ENCODE measurements around the gene INPP4A.
A peak's percentile ranks its signal among the peaks of the same experiment; 100 is the strongest.

INPP4A gene

DNA sequence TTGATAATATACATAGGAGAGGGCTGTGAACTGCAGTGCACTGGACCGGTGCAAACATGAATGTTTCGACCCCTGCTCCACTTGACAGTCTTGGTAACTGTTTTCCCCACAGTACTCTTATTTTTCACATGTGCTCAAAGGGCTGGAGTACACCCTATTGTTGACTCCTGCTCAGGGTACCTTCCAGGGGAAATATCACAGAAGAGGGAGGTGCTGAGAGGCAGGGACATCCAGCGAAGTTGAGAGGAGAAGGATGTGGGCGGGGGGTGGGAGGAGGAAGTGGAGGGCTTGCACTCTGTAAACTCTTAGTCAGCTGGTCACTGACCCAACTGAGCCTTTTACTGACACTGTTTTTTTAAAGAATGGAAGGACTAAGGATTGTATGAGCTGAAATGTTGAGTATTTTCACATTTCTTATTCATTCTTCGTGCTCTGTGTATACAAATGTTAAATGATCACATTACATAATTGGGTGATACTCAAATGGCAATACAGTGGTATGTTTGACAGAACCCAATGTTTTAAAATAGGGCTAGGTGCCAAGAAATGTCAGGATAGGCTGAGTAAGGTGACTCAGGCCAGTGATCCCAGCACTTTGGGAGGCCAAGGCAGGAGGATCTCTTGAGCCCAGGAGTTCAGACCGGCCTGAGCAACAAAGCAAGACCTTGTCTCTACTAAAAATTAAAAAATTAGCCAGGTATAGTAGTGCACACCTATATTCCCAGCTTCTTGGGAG lies 10.0 kb downstream of the INPP4A start:
- Histone ChIP-seq H3K4me1 (ENCODE audit: insufficient read depth, low read length) (peaks cover 59% of the 10 kb centered on the region), H3K36me3 (ENCODE audit: insufficient read depth, low read length) (no peaks in the 10 kb centered on the region), H3K27ac (ENCODE audit: low read depth, low read length) (peak overlapping the region; percentile 54), H3K4me3 (ENCODE audit: low read depth in 1 of 2, low read length in 2 of 2) (no peak overlapping the region), H3K9me3 (ENCODE audit: low read length) (no peaks in the 10 kb centered on the region), H3K9ac (ENCODE audit: low read length) (no peak overlapping the region), H3K27me3 (ENCODE audit: control insufficient read depth in 1 of 2, insufficient read depth in 2 of 2, low read length in 2 of 2) (no peaks in the 10 kb centered on the region)

DNA sequence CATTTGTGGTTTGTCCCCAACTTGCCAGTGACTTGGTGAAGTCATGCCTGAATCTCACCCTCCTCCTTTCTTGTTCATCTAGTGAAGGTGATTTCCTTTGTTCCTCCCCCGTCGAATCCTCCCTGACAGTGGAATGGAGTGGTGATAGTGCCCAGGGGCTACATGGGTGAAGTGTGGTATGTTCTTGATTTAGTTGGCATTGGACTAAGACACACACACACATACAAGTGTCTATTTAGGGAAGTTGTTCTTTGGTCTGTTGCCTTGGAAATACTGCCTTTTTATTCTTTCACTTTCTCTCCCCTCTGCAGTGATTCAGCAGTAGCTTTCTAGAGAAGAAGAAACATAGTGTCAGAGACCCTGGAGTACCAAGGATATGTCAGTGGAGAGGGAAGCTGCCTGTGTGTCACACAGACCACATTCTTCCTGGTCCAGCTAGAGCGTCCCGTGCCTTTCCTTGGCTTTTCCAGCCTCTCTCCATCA lies 10.9 kb downstream of the INPP4A start:
- Histone ChIP-seq H3K36me3 (ENCODE audit: insufficient read depth, low read length) (no peaks in the 10 kb centered on the region), H3K27ac (ENCODE audit: low read depth, low read length) (peak overlapping the region; percentile 59), H3K9me3 (ENCODE audit: low read length) (no peaks in the 10 kb centered on the region), H3K4me3 (ENCODE audit: low read depth in 1 of 2, low read length in 2 of 2) (peak overlapping the region in 1 of 2 donors; percentile 6), H3K4me1 (ENCODE audit: insufficient read depth, low read length) (peaks cover 56% of the 10 kb centered on the region), H3K9ac (ENCODE audit: low read length) (no peak overlapping the region), H3K27me3 (ENCODE audit: control insufficient read depth in 1 of 2, insufficient read depth in 2 of 2, low read length in 2 of 2) (no peaks in the 10 kb centered on the region)

DNA sequence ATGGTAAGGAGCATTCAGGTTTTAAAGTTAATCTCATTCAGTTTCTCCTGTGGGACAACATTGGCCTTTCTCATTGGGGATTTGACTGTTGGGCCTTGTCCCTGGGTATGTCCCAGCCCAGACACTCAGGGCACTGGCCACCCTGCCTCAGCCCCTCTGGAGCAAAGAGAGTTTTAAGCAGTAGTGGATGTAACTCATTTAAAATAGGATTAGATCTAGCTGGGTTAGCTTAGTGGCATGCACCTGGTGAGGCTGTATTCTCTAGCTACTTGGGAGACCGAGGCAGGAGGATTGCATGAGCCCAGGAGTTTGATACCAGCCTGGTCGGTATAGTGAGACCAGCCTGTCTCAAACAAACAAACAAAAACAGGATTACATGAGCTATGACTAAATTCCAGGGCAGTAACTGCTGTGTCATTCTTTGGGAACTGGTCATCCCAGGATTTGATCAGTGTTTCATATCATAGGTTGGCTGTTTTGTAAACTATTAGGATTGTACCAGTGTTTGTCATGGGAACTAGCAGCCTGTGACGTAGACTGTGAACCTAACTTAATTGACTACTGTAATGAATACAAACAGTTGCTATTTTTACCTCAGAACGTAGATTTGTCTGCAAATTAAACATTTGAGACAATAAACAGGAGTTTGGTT lies 12.5 kb downstream of the INPP4A start:
- H3K27me3 ChIP-seq (ENCODE audit: control insufficient read depth in 1 of 2, insufficient read depth in 2 of 2, low read length in 2 of 2), result no peaks in the 10 kb centered on the region
- H3K9ac ChIP-seq (ENCODE audit: low read length), result no peak overlapping the region
- no peaks in the 10 kb centered on the region for H3K9me3 ChIP-seq (ENCODE audit: low read length)
- H3K27ac ChIP-seq (ENCODE audit: low read depth, low read length), result no peak overlapping the region
- no peak overlapping the region for H3K4me3 ChIP-seq (ENCODE audit: low read depth in 1 of 2, low read length in 2 of 2)
- no peaks in the 10 kb centered on the region for H3K36me3 ChIP-seq (ENCODE audit: insufficient read depth, low read length)
- peaks cover 70% of the 10 kb centered on the region for H3K4me1 ChIP-seq (ENCODE audit: insufficient read depth, low read length)

DNA sequence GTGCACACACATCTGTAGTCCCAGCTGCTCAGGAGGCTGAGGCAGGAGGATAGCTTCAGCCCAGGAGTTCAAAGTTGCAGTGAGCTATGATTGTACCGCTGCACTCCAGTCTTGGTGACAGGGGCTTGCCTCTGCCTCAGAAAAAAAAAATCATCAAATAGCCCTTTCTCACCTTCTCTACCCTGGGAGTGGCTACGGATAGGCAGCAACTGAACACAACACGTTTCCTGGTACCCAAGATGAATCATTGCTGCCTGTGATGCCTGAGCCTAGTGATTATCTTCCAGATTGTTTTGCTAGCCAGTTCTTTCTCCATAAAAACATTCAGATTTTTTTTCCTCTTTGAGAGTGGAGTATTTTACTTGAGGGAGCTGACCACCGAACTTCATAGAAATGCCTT lies 13.5 kb downstream of the INPP4A start:
- Histone ChIP-seq H3K27me3 (ENCODE audit: control insufficient read depth in 1 of 2, insufficient read depth in 2 of 2, low read length in 2 of 2) (no peaks in the 10 kb centered on the region), H3K9ac (ENCODE audit: low read length) (no peak overlapping the region), H3K36me3 (ENCODE audit: insufficient read depth, low read length) (no peaks in the 10 kb centered on the region), H3K4me3 (ENCODE audit: low read depth in 1 of 2, low read length in 2 of 2) (no peak overlapping the region), H3K9me3 (ENCODE audit: low read length) (no peaks in the 10 kb centered on the region), H3K4me1 (ENCODE audit: insufficient read depth, low read length) (peaks cover 63% of the 10 kb centered on the region), H3K27ac (ENCODE audit: low read depth, low read length) (no peak overlapping the region)

DNA sequence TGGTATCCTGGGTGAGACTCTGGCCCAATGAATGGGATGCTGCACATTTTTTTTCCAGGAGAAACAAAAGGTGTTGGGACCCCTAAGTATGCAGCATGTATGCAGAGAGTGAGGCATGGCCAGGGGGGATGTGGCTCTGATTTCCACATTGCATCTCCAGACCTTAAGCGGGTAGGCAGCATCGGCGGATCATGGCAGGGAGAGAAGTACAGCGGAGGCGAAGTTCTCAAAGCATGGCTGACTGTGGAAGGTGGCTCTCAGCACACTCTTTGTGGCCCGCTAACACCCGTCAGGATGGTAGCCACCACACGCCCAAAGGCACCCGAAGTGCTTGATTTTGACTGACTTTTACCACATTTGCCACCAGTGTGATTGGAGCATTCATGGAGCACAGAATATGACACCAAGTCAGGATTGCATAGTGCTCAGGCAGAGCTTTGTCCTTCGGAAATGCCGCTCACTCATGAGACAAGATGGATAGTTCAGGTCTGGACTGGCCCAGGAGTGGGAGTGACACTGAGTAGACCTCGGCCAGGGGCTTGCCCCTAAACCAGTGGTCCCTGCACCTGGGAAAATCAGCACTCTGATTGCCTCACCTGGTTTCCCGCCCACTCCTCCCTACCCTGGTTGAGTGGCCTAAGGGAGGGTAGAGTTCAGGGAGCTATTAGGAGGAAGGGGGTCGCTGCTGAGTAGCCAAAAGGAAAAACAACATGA lies 14.2 kb downstream of the INPP4A start:
- Histone ChIP-seq H3K4me3 (ENCODE audit: low read depth in 1 of 2, low read length in 2 of 2) (no peak overlapping the region), H3K9me3 (ENCODE audit: low read length) (no peaks in the 10 kb centered on the region), H3K36me3 (ENCODE audit: insufficient read depth, low read length) (no peaks in the 10 kb centered on the region), H3K27me3 (ENCODE audit: control insufficient read depth in 1 of 2, insufficient read depth in 2 of 2, low read length in 2 of 2) (no peaks in the 10 kb centered on the region), H3K4me1 (ENCODE audit: insufficient read depth, low read length) (peaks cover 60% of the 10 kb centered on the region), H3K27ac (ENCODE audit: low read depth, low read length) (no peak overlapping the region), H3K9ac (ENCODE audit: low read length) (no peak overlapping the region)

DNA sequence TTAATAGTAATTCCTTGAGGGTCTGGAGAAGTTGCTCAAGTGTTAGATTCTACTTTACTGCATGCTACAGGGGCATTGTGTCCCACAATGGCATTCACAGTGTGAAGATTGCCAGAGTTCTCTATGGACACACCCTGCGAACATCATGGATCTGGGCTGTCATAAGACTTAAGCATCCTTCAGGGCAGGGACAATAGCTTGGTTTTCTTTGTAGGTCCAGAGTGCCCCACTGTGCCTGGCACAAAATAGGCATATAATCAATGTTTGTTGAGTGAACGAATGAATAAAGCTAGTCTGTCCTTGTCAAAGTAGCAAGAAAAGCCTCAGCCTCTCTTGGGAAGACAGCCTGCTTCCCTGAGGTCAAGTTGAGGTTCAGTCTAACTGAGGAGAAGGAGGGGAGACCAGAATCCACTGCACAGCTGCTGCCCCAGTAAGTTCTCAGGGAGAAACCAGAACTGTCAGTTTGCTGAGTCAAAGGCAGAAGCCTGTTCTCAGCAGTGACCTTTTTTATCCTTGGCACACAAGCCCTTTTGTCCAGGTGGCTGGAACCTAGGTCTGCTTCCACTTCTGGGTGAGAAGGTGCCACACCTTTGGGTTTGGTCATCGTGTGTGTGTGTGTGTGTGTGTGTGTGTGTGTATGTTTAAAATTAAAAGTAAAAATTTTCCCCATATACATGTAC lies 15.0 kb downstream of the INPP4A start:
- Histone ChIP-seq H3K27me3 (ENCODE audit: control insufficient read depth in 1 of 2, insufficient read depth in 2 of 2, low read length in 2 of 2) (no peaks in the 10 kb centered on the region), H3K9ac (ENCODE audit: low read length) (no peak overlapping the region), H3K4me1 (ENCODE audit: insufficient read depth, low read length) (peaks cover 60% of the 10 kb centered on the region), H3K36me3 (ENCODE audit: insufficient read depth, low read length) (no peaks in the 10 kb centered on the region), H3K27ac (ENCODE audit: low read depth, low read length) (no peak overlapping the region), H3K4me3 (ENCODE audit: low read depth in 1 of 2, low read length in 2 of 2) (no peak overlapping the region), H3K9me3 (ENCODE audit: low read length) (no peaks in the 10 kb centered on the region)

DNA sequence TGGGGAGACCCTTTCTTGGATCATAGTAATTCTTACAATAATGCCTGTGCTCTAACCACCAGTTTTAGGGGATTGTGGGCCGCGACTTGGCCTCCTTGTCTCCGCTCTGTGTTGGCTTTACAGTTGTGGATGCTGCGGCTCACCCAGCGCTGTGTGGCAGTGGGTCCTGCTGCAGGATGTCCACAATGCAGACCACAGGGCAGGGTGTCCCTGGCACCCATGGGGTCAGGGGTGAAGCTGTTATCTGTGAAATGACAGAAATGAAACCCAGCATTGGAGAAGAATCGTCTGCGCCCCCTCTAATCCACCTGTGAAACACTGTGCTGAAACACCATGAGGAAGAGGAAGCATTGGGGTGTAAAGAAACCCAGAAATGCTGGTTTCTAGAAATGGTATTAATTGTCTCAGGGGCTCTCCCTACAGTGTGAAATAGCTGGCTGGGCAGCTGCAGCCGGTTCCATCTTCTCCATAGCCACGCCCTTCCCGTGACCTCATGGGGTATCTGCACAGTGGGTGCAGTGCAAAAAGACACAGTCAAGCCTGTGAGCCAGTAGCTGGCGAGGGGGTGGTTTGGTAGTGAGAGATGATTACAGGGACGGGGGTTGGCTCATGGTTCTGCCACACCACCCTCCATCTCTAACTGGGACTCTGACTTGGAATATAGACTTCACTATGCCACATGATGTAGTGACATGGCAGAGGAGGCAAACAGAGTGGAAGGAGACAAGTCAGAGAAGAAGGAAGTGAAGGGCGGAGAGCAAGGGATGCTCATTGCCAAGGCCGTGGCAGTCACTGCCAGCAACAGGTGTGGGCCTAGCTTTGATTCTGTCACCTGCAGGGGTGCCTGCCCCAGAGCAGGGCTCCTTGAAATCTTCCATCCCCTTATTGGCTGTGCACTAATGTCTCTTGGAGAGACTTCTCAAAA lies 16.2 kb downstream of the INPP4A start:
- H3K4me3 ChIP-seq (ENCODE audit: low read depth in 1 of 2, low read length in 2 of 2), result no peak overlapping the region
- H3K9ac ChIP-seq (ENCODE audit: low read length), result no peak overlapping the region
- H3K9me3 ChIP-seq (ENCODE audit: low read length), result no peaks in the 10 kb centered on the region
- H3K36me3 ChIP-seq (ENCODE audit: insufficient read depth, low read length), result no peaks in the 10 kb centered on the region
- H3K27ac ChIP-seq (ENCODE audit: low read depth, low read length), result no peak overlapping the region
- no peaks in the 10 kb centered on the region for H3K27me3 ChIP-seq (ENCODE audit: control insufficient read depth in 1 of 2, insufficient read depth in 2 of 2, low read length in 2 of 2)
- H3K4me1 ChIP-seq (ENCODE audit: insufficient read depth, low read length), result peaks cover 54% of the 10 kb centered on the region

DNA sequence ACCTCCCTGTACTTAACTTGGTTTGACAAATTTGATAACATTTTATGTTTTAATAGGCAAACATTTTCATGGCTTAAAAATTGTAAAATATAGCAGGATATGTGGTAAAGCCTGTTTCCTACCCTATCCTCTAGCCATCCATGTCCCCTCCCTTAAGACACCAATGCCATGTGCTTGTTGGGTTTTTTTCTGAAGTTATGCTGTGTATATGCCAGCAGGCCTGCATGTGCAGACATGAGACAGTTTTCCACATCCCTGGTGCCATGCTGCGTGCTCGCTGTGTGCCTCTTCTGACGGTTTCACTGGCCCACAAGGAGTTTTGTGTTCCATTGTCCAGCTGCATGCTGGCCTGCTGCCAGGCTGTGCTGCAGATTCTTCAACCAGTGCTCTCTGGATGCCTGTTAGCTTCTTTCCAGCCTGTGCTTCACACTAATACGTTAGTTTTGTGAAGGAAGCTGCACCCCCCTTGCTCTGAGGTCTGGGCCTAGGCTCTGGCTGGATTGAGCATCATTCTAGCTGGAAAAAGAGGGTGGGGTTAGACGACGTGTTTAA lies 16.9 kb downstream of the INPP4A start:
- no peak overlapping the region for H3K9ac ChIP-seq (ENCODE audit: low read length)
- H3K4me1 ChIP-seq (ENCODE audit: insufficient read depth, low read length), result peaks cover 58% of the 10 kb centered on the region
- H3K9me3 ChIP-seq (ENCODE audit: low read length), result no peaks in the 10 kb centered on the region
- H3K27ac ChIP-seq (ENCODE audit: low read depth, low read length), result no peak overlapping the region
- no peaks in the 10 kb centered on the region for H3K36me3 ChIP-seq (ENCODE audit: insufficient read depth, low read length)
- no peaks in the 10 kb centered on the region for H3K27me3 ChIP-seq (ENCODE audit: control insufficient read depth in 1 of 2, insufficient read depth in 2 of 2, low read length in 2 of 2)
- H3K4me3 ChIP-seq (ENCODE audit: low read depth in 1 of 2, low read length in 2 of 2), result no peak overlapping the region

DNA sequence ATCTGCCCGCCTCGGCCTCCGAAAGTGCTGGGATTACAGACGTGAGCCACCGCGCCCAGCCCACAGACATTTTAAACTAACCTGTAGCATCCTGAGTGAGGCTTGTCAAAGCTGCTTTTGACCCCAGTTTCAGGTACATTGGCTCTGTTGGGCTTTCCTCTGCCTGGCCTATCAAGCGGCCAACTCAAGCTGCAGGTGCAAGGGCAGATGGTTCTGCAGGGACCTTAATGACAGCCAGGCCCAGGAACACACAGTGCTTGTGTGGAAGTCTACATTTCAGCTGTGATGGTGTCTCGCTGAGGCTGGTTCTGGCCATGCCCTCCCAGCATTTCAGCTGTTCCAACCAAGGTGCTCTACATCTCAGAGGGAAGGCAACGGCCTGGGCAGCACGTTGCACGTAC lies 18.4 kb downstream of the INPP4A start:
- Histone ChIP-seq H3K9me3 (ENCODE audit: low read length) (no peaks in the 10 kb centered on the region), H3K36me3 (ENCODE audit: insufficient read depth, low read length) (no peaks in the 10 kb centered on the region), H3K4me1 (ENCODE audit: insufficient read depth, low read length) (peaks cover 59% of the 10 kb centered on the region), H3K27me3 (ENCODE audit: control insufficient read depth in 1 of 2, insufficient read depth in 2 of 2, low read length in 2 of 2) (no peaks in the 10 kb centered on the region), H3K4me3 (ENCODE audit: low read depth in 1 of 2, low read length in 2 of 2) (no peak overlapping the region), H3K27ac (ENCODE audit: low read depth, low read length) (no peak overlapping the region), H3K9ac (ENCODE audit: low read length) (no peak overlapping the region)

DNA sequence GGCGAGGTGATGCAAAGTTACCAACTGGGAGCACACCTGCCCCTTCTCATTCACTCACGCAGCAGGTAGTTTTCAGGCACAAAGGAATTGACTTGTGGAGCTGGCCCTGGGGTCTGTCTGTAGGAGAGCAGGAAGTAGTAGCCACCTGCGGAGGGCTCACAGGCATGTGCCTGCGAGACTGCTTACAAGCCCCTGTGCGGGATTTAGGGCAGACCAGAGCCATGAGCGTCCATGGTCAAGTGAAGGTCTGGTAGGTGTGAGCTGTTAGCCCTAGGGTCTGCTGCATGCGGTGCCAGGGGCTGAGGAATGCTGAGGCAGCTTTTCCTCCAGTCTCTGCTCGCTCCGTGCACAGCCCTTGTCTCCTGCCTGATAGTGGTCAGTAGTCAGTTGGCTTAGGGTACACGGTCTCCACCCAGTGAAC lies 18.9 kb downstream of the INPP4A start:
- Histone ChIP-seq H3K4me3 (ENCODE audit: low read depth in 1 of 2, low read length in 2 of 2) (no peak overlapping the region), H3K9me3 (ENCODE audit: low read length) (no peaks in the 10 kb centered on the region), H3K27me3 (ENCODE audit: control insufficient read depth in 1 of 2, insufficient read depth in 2 of 2, low read length in 2 of 2) (no peaks in the 10 kb centered on the region), H3K36me3 (ENCODE audit: insufficient read depth, low read length) (no peaks in the 10 kb centered on the region), H3K9ac (ENCODE audit: low read length) (no peak overlapping the region), H3K27ac (ENCODE audit: low read depth, low read length) (no peak overlapping the region), H3K4me1 (ENCODE audit: insufficient read depth, low read length) (peaks cover 59% of the 10 kb centered on the region)

Measured in muscle layer of colon (tissue), 2 donors.